Karpas-422 (cell line): ENCODE results near the gene NNMT. TPM values are rescaled to one million over a fixed set of nuclear protein-coding genes. Genes with fewer than 3 reads are reported as not detected.
A peak's percentile ranks its signal among the peaks of the same experiment; 100 is the strongest.

Experiments used
- DNase-seq: peaks from one replicate; pipeline ENCODE4 v3.0.0-alpha.2; 2015
- H2AFZ ChIP-seq: fragments of 200-600 bp; sonication (generic); 2 replicates; pipeline ENCODE4 v1.6.1; 2014; ENCODE audit warnings: antibody characterized with exemption, low read length, mixed read lengths
- H3K27ac ChIP-seq: fragments of 200-600 bp; sonication (generic); 2 replicates; pipeline ENCODE4 v1.5.1; 2014; ENCODE audit warnings: mild to moderate bottlenecking, low read length, moderate library complexity
- H3K27me3 ChIP-seq: fragments of 200-600 bp; sonication (generic); 2 replicates; pipeline ENCODE4 v1.6.1; 2014; ENCODE audit warnings: low read length, mixed read lengths
- H3K36me3 ChIP-seq: fragments of 200-600 bp; sonication (generic); 2 replicates; pipeline ENCODE4 v1.6.1; 2014; ENCODE audit warnings: low read length, mixed read lengths; ENCODE audit not compliant: insufficient read depth
- H3K4me1 ChIP-seq: fragments of 200-600 bp; sonication (generic); 2 replicates; pipeline ENCODE4 v1.6.1; 2014; ENCODE audit warnings: mild to moderate bottlenecking, low read length, mixed read lengths
- H3K4me2 ChIP-seq: fragments of 200-600 bp; sonication (generic); 2 replicates; pipeline ENCODE4 v1.6.1; 2014; ENCODE audit warnings: low read length, low read depth, mild to moderate bottlenecking; ENCODE audit not compliant: poor library complexity, severe bottlenecking
- H3K4me3 ChIP-seq: fragments of 200-600 bp; sonication (generic); 2 replicates; pipeline ENCODE4 v1.5.1; 2014; ENCODE audit warnings: mild to moderate bottlenecking, antibody characterized with exemption, low read length, mixed read lengths
- H3K79me2 ChIP-seq: fragments of 200-600 bp; sonication (generic); 2 replicates; pipeline ENCODE4 v1.6.1; 2014; ENCODE audit warnings: mild to moderate bottlenecking, low read length, mixed read lengths
- H3K9ac ChIP-seq: fragments of 200-600 bp; sonication (generic); 2 replicates; pipeline ENCODE4 v1.6.0; 2014; ENCODE audit warnings: low read length
- H3K9me2 ChIP-seq: fragments of 200-600 bp; sonication (generic), shearing (Covaris generic); replicated peaks from 2 replicates; pipeline ENCODE4 v1.6.0; 2014; ENCODE audit warnings: mild to moderate bottlenecking, low read length, moderate library complexity; ENCODE audit not compliant: insufficient read depth
- H3K9me3 ChIP-seq: fragments of 300-700, 200-600 bp; sonication (generic); 2 replicates; pipeline ENCODE4 v1.6.1; 2014; ENCODE audit warnings: low read length, mixed read lengths
- H4K20me1 ChIP-seq: fragments of 200-600 bp; sonication (generic); 2 replicates; pipeline ENCODE4 v1.6.1; 2014; ENCODE audit warnings: mild to moderate bottlenecking, antibody characterized with exemption, low read length, low read depth; ENCODE audit not compliant: insufficient read depth
- total RNA-seq: library from RNA; depleted of rRNA; stranded (reverse); fragments of >200 nt; shearing (Covaris generic); gene quantifications from 2 replicates; pipeline ENCODE4 v1.2.3, GENCODE V29; 2014; ENCODE audit warnings: low replicate concordance

The NNMT gene
- total RNA-seq, 1 experiment from 2014 or later: not detected

- no peaks in the 10 kb centered on the region for H3K9me3 ChIP-seq
- H3K9me2 ChIP-seq: no peaks in the 10 kb centered on the region
- no peak overlapping the region for H3K4me3 ChIP-seq
- H3K27ac ChIP-seq: no peak overlapping the region
- H2AFZ ChIP-seq: no peak overlapping the region
- no peaks in the 10 kb centered on the region for H4K20me1 ChIP-seq
- no peaks in the 10 kb centered on the region for H3K36me3 ChIP-seq
- no peak overlapping the region for H3K4me2 ChIP-seq
- no peaks in the 10 kb centered on the region for H3K27me3 ChIP-seq
- peaks cover 7% of the 10 kb centered on the region for H3K4me1 ChIP-seq
- no peak overlapping the region for H3K9ac ChIP-seq
- DNase-seq: no peak
- no peaks in the 10 kb centered on the region for H3K79me2 ChIP-seq
These were observed 36.1 kb upstream of the NNMT start for GRCh38 chr11:114260077-114260476.

- no peaks in the 10 kb centered on the region for H3K36me3 ChIP-seq
- no peak overlapping the region for H3K27ac ChIP-seq
- H3K4me3 ChIP-seq: no peak overlapping the region
- H2AFZ ChIP-seq: no peak overlapping the region
- no peaks in the 10 kb centered on the region for H3K9me3 ChIP-seq
- H3K9ac ChIP-seq: no peak overlapping the region
- no peaks in the 10 kb centered on the region for H3K79me2 ChIP-seq
- no peak overlapping the region for H3K4me2 ChIP-seq
- peaks cover 7% of the 10 kb centered on the region for H3K4me1 ChIP-seq
- H4K20me1 ChIP-seq: no peaks in the 10 kb centered on the region
- DNase-seq: no peak
- H3K9me2 ChIP-seq: no peaks in the 10 kb centered on the region
- H3K27me3 ChIP-seq: no peaks in the 10 kb centered on the region
These were observed 35.7 kb upstream of the NNMT start for GRCh38 chr11:114260483-114260882.

- Histone ChIP-seq H3K79me2 (no peaks in the 10 kb centered on the region), H3K9me2 (no peaks in the 10 kb centered on the region), H3K36me3 (no peaks in the 10 kb centered on the region), H4K20me1 (no peaks in the 10 kb centered on the region), H3K27me3 (no peaks in the 10 kb centered on the region), H3K9ac (no peak overlapping the region), H3K27ac (no peak overlapping the region), H3K9me3 (no peaks in the 10 kb centered on the region), H2AFZ (no peak overlapping the region), H3K4me3 (no peak overlapping the region), H3K4me1 (peaks cover 7% of the 10 kb centered on the region), H3K4me2 (no peak overlapping the region)
- DNase-seq: no peak
These were observed 34.4 kb upstream of the NNMT start for GRCh38 chr11:114261791-114262190.

GRCh38 chr11:114262681-114263512 is 33.3 kb upstream of the NNMT start:
- H4K20me1 ChIP-seq: no peaks in the 10 kb centered on the region
- peak; percentile 49 for DNase-seq
- H3K9me3 ChIP-seq: no peaks in the 10 kb centered on the region
- H3K27ac ChIP-seq: no peak overlapping the region
- H3K4me2 ChIP-seq: no peak overlapping the region
- no peak overlapping the region for H3K4me3 ChIP-seq
- H3K9me2 ChIP-seq: no peaks in the 10 kb centered on the region
- no peak overlapping the region for H2AFZ ChIP-seq
- no peaks in the 10 kb centered on the region for H3K79me2 ChIP-seq
- H3K36me3 ChIP-seq: no peaks in the 10 kb centered on the region
- H3K9ac ChIP-seq: no peak overlapping the region
- peaks cover 7% of the 10 kb centered on the region for H3K4me1 ChIP-seq
- no peaks in the 10 kb centered on the region for H3K27me3 ChIP-seq

GRCh38 chr11:114263513-114264170 is 32.6 kb upstream of the NNMT start:
- Histone ChIP-seq H3K4me3 (no peak overlapping the region), H3K27me3 (no peaks in the 10 kb centered on the region), H3K27ac (no peak overlapping the region), H3K4me1 (peaks cover 5% of the 10 kb centered on the region), H3K9me3 (no peaks in the 10 kb centered on the region), H3K36me3 (no peaks in the 10 kb centered on the region), H3K79me2 (no peaks in the 10 kb centered on the region), H3K9ac (no peak overlapping the region), H3K4me2 (no peak overlapping the region), H3K9me2 (no peaks in the 10 kb centered on the region), H2AFZ (no peak overlapping the region), H4K20me1 (no peaks in the 10 kb centered on the region)
- DNase-seq: no peak

GRCh38 chr11:114264381-114264780 is 31.8 kb upstream of the NNMT start:
- Histone ChIP-seq H3K4me2 (no peak overlapping the region), H3K79me2 (no peaks in the 10 kb centered on the region), H2AFZ (no peak overlapping the region), H3K9ac (no peak overlapping the region), H4K20me1 (no peaks in the 10 kb centered on the region), H3K4me1 (no peaks in the 10 kb centered on the region), H3K9me3 (no peaks in the 10 kb centered on the region), H3K4me3 (no peak overlapping the region), H3K27me3 (no peaks in the 10 kb centered on the region), H3K27ac (no peak overlapping the region), H3K9me2 (no peaks in the 10 kb centered on the region), H3K36me3 (no peaks in the 10 kb centered on the region)
- no peak for DNase-seq

- H3K9me2 ChIP-seq: no peaks in the 10 kb centered on the region
- H2AFZ ChIP-seq: no peak overlapping the region
- H3K36me3 ChIP-seq: no peaks in the 10 kb centered on the region
- no peak overlapping the region for H3K4me3 ChIP-seq
- no peak overlapping the region for H3K4me2 ChIP-seq
- H3K79me2 ChIP-seq: no peaks in the 10 kb centered on the region
- no peaks in the 10 kb centered on the region for H3K4me1 ChIP-seq
- H3K9me3 ChIP-seq: no peaks in the 10 kb centered on the region
- no peak overlapping the region for H3K9ac ChIP-seq
- H3K27me3 ChIP-seq: no peaks in the 10 kb centered on the region
- no peaks in the 10 kb centered on the region for H4K20me1 ChIP-seq
- no peak for DNase-seq
- no peak overlapping the region for H3K27ac ChIP-seq
These were observed 30.9 kb upstream of the NNMT start for GRCh38 chr11:114265122-114265878.

GRCh38 chr11:114269498-114269897 is 26.7 kb upstream of the NNMT start:
- no peak overlapping the region for H3K4me3 ChIP-seq
- no peak for DNase-seq
- H3K27me3 ChIP-seq: no peaks in the 10 kb centered on the region
- no peak overlapping the region for H3K9ac ChIP-seq
- no peak overlapping the region for H3K27ac ChIP-seq
- H4K20me1 ChIP-seq: no peaks in the 10 kb centered on the region
- H3K9me2 ChIP-seq: no peaks in the 10 kb centered on the region
- H2AFZ ChIP-seq: no peak overlapping the region
- no peak overlapping the region for H3K4me2 ChIP-seq
- H3K79me2 ChIP-seq: no peaks in the 10 kb centered on the region
- H3K4me1 ChIP-seq: no peaks in the 10 kb centered on the region
- H3K36me3 ChIP-seq: no peaks in the 10 kb centered on the region
- H3K9me3 ChIP-seq: no peaks in the 10 kb centered on the region
